ENCODE measurements around the gene LYL1. TPM values are rescaled to one million over a fixed set of nuclear protein-coding genes. Genes with fewer than 3 reads are reported as not detected.

The LYL1 gene
- total RNA-seq, 1 experiment from 2014 or later, result 0.63 TPM

DNA sequence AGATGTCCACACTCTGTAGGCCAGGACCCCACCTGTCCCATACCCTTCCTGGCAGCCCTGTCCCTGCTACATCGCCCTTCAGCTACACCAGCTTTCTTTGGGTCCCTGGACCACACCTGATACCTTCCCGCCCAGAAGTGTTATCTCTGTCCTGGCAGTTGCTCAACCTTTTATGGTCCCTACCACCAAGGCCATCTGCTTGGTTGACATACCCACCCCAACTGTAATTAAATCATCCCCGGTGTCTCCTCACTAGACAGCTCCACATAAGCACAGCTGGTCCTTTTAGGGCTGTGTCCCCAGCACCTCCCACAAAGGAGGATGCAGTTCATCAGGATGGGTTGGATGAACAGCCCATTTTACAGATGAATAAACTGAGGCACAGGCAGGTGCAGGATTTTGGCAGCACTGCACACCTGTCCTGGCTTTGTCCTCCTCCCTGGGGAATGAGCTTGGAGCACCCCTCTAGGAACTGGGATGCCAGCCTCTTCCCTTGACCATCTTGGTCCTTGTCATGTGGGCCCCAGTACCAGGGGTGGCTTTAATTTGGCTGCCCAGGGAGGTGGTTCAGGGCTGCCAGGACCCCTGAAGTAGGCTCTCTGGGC is 28.3 kb upstream of the LYL1 start:
- Histone ChIP-seq H3K23ac (ENCODE audit: insufficient read length, low read depth, low read length) (no peak overlapping the region), H2BK20ac (ENCODE audit: low read depth, low read length, poor library complexity, severe bottlenecking) (no peak overlapping the region), H3K4me1 (ENCODE audit: insufficient read depth, low read length) (no peaks in the 10 kb centered on the region), H4K5ac (ENCODE audit: insufficient read length, low read depth, low read length) (no peak overlapping the region), H2AFZ (ENCODE audit: low read length) (no peak overlapping the region), H3K79me1 (ENCODE audit: insufficient read depth, low read depth, low read length, poor library complexity, severe bottlenecking) (peaks cover 8% of the 10 kb centered on the region), H3K27ac (ENCODE audit: insufficient read length, low read depth, low read length) (no peak overlapping the region), H3T11ph (ENCODE audit: low read length) (no peak overlapping the region), H3K4ac (ENCODE audit: low read depth, low read length) (no peak overlapping the region), H3K9me3 (ENCODE audit: control insufficient read depth, low read depth, low read length) (no peaks in the 10 kb centered on the region), H4K91ac (ENCODE audit: insufficient read length, low read depth, low read length) (no peak overlapping the region), H3K79me2 (ENCODE audit: insufficient read depth, low read length) (peaks cover 40% of the 10 kb centered on the region; the same call in 1 of the 2 replicates), H3K56ac (ENCODE audit: insufficient read length, low read depth, low read length) (no peak overlapping the region), H2BK120ac (ENCODE audit: low read depth, low read length, poor library complexity, severe bottlenecking) (no peak overlapping the region), H2BK12ac (ENCODE audit: insufficient read length, low read depth, low read length) (no peak overlapping the region), H4K8ac (replicated peaks; ENCODE audit: insufficient read length, low read depth, low read length) (no peak overlapping the region), H2BK5ac (ENCODE audit: insufficient read length, low read length) (no peak overlapping the region), H3K14ac (ENCODE audit: insufficient read depth, low read length) (no peak overlapping the region), H3K18ac (ENCODE audit: insufficient read length, low read depth, low read length) (no peak overlapping the region), H2AK5ac (ENCODE audit: insufficient read length, low read length) (no peak overlapping the region), H4K20me1 (ENCODE audit: control insufficient read depth, insufficient read depth, insufficient read length) (no peaks in the 10 kb centered on the region), H3K4me2 (ENCODE audit: insufficient read depth, insufficient read length, low read length) (no peak overlapping the region), H3K9ac (ENCODE audit: extremely low read depth, insufficient read length, low read length) (no peak overlapping the region), H3K23me2 (ENCODE audit: insufficient read length, low read depth, low read length, poor library complexity, severe bottlenecking) (no peaks in the 10 kb centered on the region), H2BK15ac (ENCODE audit: low read depth, low read length) (no peak overlapping the region), H3K27me3 (ENCODE audit: insufficient read depth, low read length) (no peaks in the 10 kb centered on the region)
- no CpG with 5 or more reads among the region's 3 CpGs for WGBS (ENCODE audit: extremely low coverage, insufficient read length, low lambda C conversion rate)
- H3K36me3 Mint-ChIP-seq (ENCODE audit: insufficient read depth in 1 of 3, low read depth in 3 of 3), result peaks cover 7 to 46% (median 17%) of the 10 kb centered on the region in 3 experiments; a peak in 6 of 7 replicates
- H3K4me3 Mint-ChIP-seq, result no peak overlapping the region; a peak in 1 of 5 replicates
- H3K27me3 Mint-ChIP-seq (ENCODE audit: low read depth), result no peaks in the 10 kb centered on the region
- no peak for TF ChIP-seq CTCF (conservative IDR thresholded peaks at IDR 0.05)
- H3K4me1 Mint-ChIP-seq, result peaks cover 3 to 14% of the 10 kb centered on the region in 2 experiments; a peak in 2 of 4 replicates
- peak overlapping the region in 2 of 3 experiments; percentile 37 to 58; a peak in 3 of 7 replicates for H3K27ac Mint-ChIP-seq
- DNase-seq, result peak; percentile 15
- no peaks in the 10 kb centered on the region for H3K9me3 Mint-ChIP-seq

All from H9 (cell line).